GM12892 (cell line): ENCODE data around the gene ASMT.

Source experiments
- POLR2A ChIP-seq: IDR thresholded peaks from 2 replicates; pipeline ENCODE4 v1.6.1; 2011; ENCODE audit warnings: low read depth, low read length, control low read depth
- POLR2AphosphoS5 ChIP-seq: IDR thresholded peaks from 2 replicates; pipeline ENCODE4 v1.6.1; 2011; ENCODE audit warnings: low read depth, low read length, control low read depth

DNA sequence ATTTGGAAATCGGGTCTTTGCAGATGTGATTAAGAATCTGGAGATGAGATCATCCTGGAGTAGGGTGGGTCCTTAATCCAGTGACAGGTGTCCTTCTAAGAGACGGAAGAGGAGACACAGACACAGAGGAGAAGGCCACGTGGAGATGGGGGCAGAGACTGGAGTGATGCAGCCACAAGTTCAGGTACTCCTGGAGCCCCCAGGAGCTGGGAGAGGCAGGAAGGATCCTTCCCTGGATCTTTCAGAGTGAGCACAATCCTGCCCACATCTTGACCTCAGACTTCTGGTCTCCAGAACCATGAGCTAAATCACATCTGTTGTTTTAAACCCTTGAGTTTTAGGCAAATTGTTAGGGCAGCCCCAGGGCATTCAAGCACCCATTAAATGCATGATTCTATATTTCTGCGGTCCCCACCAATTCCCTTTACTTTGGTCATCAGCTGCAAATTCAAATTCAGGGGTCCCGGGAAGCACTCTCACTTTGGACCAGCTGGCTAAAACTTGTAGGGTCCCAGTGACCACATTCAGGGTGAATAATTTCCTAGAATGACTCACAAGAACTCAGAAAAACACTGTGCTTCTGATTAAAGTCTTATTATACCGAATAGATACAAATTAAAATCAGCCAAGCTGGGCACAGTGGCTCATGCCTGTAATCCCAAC lies 36.2 kb upstream of the ASMT start:
- TF ChIP-seq POLR2A = no peak
- TF ChIP-seq POLR2AphosphoS5 = no peak
